ENCODE data around the gene STIMATE. TPM values are rescaled to one million over a fixed set of nuclear protein-coding genes. Genes with fewer than 3 reads are reported as not detected.

The STIMATE gene
- total RNA-seq, 4 donors from 2014 or later: 15.0 to 22.1 (median 18.7) TPM

- no peaks in the 10 kb centered on the region for H3K9me3 ChIP-seq
- no peak overlapping the region for H3K27ac ChIP-seq
- TF ChIP-seq POLR2A (IDR thresholded peaks at IDR 0.05) (no peak), CTCF (IDR thresholded peaks at IDR 0.05) (peak in 4 of 6 experiments; percentile 9 to 32 (median 21))
- no peaks in the 10 kb centered on the region for H3K4me1 ChIP-seq
- intact Hi-C loops (cut with DNase I): no loop called here
- no peaks in the 10 kb centered on the region for H3K27me3 ChIP-seq
- no peak overlapping the region for H3K4me3 ChIP-seq (replicated peaks in 1 of 3)
- WGBS, 2 donors: 65 to 88% methylated on average over 7 to 9 of the region's 11 CpGs
- no peak for DNase-seq
- H3K36me3 ChIP-seq: no peaks in the 10 kb centered on the region
Observed at GRCh38 chr3:52820736-52821135, 76.6 kb downstream of the STIMATE start.

DNA sequence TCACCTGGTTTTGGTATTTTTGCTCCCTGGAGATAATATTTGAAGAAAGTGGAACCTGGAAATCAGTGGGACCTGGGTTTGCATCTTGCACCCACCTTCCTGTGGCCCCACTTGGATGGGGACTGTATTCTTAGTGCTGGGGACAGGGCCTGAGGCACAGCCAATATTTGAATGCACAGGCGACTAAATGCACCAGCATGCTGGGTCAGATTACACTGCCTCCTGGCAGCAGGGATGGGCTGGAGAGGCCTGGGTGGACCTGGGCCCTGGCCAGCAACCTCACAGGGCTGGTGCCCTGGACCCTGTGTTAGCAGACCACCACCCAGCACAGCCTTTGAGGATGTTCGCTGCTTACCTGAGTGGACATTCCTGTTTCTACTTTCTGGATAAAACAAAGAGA is 77.4 kb downstream of the STIMATE start:
- 92 to 100% methylated on average over 2 of the region's 2 CpGs for WGBS, 2 donors
- no peaks in the 10 kb centered on the region for H3K27me3 ChIP-seq
- no peaks in the 10 kb centered on the region for H3K4me1 ChIP-seq
- no peaks in the 10 kb centered on the region for H3K36me3 ChIP-seq
- no peak overlapping the region for H3K27ac ChIP-seq
- no peak overlapping the region for H3K4me3 ChIP-seq (replicated peaks in 1 of 3)
- DNase-seq: no peak
- TF ChIP-seq CTCF (IDR thresholded peaks at IDR 0.05) (no peak), POLR2A (IDR thresholded peaks at IDR 0.05) (no peak)
- intact Hi-C loops (cut with DNase I): no loop called here
- H3K9me3 ChIP-seq: no peaks in the 10 kb centered on the region

GRCh38 chr3:52817860-52818259 is 79.5 kb downstream of the STIMATE start:
- H3K9me3 ChIP-seq: no peaks in the 10 kb centered on the region
- H3K4me1 ChIP-seq: no peaks in the 10 kb centered on the region
- no peaks in the 10 kb centered on the region for H3K27me3 ChIP-seq
- 85 to 100% methylated on average over 3 to 4 of the region's 7 CpGs for WGBS, 2 donors
- TF ChIP-seq CTCF (IDR thresholded peaks at IDR 0.05): no peak
- TF ChIP-seq POLR2A (IDR thresholded peaks at IDR 0.05): no peak
- H3K27ac ChIP-seq: no peak overlapping the region
- no peaks in the 10 kb centered on the region for H3K36me3 ChIP-seq
- H3K4me3 ChIP-seq (replicated peaks in 1 of 3): no peak overlapping the region
- no peak for DNase-seq
- intact Hi-C loops (cut with DNase I): no loop called here

DNA sequence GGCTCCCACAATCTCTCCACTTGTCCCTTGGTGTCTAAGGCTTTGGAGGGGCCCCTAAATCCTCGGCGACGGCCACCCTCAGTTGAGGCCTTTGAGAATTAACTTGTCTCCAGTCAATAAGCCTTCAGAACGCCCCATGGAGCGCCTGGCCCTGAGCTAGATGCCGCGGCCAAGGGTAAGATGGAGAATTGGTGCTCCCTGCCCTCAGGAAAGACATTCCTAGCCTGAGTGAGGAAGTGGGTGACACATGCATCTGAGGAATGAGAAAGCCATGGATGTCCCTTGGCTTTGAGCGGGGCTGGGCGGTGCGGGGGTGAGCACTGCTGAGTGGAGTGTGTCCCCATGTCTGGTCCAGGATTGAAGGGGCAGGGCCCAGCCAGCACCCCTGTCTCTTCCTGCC is 80.1 kb downstream of the STIMATE start:
- no peak overlapping the region for H3K4me3 ChIP-seq (replicated peaks in 1 of 3)
- no peaks in the 10 kb centered on the region for H3K27me3 ChIP-seq
- TF ChIP-seq CTCF (IDR thresholded peaks at IDR 0.05): no peak
- TF ChIP-seq POLR2A (IDR thresholded peaks at IDR 0.05): no peak
- no peak for DNase-seq
- no peaks in the 10 kb centered on the region for H3K4me1 ChIP-seq
- no peaks in the 10 kb centered on the region for H3K36me3 ChIP-seq
- intact Hi-C loops (cut with DNase I): no loop called here
- no peaks in the 10 kb centered on the region for H3K9me3 ChIP-seq
- WGBS, 2 donors: 95 to 99% methylated on average over 10 of the region's 10 CpGs
- no peak overlapping the region for H3K27ac ChIP-seq

GRCh38 chr3:52816654-52817053 is 80.7 kb downstream of the STIMATE start:
- intact Hi-C loops (cut with DNase I): no loop called here
- no peak for TF ChIP-seq CTCF (IDR thresholded peaks at IDR 0.05)
- TF ChIP-seq POLR2A (IDR thresholded peaks at IDR 0.05): no peak
- no peak for DNase-seq
- no peak overlapping the region for H3K4me3 ChIP-seq (replicated peaks in 1 of 3)
- H3K27me3 ChIP-seq: no peaks in the 10 kb centered on the region
- no peaks in the 10 kb centered on the region for H3K9me3 ChIP-seq
- 96 to 100% methylated on average over 7 to 10 of the region's 10 CpGs for WGBS, 2 donors
- no peaks in the 10 kb centered on the region for H3K36me3 ChIP-seq
- no peak overlapping the region for H3K27ac ChIP-seq
- no peaks in the 10 kb centered on the region for H3K4me1 ChIP-seq
